ENCODE data around the gene BMP6.

The BMP6 gene

DNA sequence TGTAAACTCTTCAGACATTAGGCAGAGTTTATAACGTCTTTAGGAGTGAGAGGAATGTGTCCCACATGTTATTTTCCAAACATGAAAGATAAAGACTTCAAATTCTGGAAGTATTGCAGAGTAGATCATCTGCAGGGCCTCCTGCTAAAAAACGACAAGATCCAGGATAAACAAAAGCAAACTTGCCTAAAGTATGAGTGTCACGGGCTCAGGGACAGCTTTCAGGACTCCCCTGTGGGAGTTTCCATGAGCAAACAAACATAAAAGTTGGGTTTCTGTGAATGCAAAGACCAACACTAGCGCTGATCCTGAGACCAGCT is 107.8 kb downstream of the BMP6 start:
- no peak for DNase-seq

- DNase-seq = no peak
Observed at GRCh38 chr6:7836371-7837026, 110.6 kb downstream of the BMP6 start.

GRCh38 chr6:7841781-7842468 is 116.0 kb downstream of the BMP6 start:
- DNase-seq = no peak

GRCh38 chr6:7846966-7847818 is 121.3 kb downstream of the BMP6 start:
- no peak for DNase-seq

DNA sequence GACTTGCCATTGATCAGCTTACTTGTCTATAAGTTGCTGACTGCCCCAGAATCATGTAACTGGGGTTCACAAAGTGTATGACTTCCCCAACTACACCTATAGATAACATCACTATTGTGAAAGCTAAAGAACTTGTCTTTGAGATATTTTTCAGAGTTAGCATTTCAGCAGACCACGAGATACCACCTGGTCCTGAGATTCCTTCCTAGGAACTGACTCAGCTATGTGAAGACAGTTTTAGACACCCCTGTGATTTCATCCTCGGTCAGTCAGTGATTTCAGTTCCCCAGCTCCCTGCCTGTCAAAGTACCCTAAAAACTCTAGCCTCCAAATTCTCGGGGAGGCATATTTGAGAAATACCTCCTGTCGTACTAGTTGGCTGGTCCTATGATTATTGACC is 122.3 kb downstream of the BMP6 start:
- DNase-seq = no peak

DNA sequence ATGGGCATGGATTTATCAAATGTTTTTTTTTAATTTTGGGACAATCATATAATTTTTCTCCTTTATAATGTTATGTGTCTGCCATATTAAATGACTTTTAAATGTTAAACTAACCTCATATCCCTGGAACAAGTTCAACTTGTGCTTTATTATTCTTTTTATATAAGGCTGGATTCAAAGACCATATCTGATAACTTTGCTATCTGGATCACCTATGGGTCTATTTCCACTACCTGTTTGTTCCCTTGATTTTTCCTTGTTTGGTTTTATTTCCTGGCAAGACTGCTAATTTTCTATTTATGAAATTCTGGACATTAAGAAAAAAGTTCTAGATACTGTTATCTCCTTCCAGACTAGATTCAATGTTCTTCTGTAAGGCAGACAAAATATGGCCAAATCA is 125.9 kb downstream of the BMP6 start:
- no peak for DNase-seq

DNA sequence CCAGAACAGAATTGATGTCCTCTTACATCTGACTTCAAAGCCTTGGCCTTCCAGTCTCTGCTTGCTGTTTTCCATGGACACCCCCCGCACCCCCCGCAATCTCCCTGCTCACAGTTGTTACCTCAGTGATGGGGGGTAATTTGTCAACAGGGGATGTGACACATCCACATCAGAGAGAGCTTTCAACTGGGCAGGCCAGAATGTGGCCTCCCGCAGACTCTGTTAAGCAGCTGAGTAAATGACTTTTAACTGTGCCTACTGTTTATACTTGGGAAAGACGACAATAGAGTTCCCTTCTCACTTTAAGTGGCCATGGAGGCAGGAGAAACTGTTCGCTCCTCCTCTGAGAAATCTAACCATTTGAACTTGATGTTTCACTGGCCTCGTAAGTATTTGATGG is 133.7 kb downstream of the BMP6 start:
- DNase-seq = no peak

DNA sequence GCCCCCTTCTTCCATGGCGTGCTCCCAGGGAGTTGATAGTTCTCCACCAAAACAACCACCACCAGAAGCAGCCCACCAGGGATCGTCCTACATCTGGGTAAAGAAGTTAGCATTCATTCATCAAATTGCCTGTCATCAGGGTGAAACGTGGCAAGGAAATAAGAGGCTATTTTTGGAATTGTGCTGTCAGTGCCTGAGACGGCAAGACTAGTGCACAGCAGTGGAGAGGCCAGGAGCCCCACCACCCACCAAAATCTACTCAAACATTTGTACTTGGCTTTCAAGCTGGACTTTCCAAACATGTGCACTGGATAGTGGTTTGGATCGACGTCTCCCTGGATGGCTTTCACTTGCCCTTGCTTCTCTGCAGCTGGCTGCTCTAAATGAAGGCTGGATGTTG is 139.9 kb downstream of the BMP6 start:
- no peak for DNase-seq

- DNase-seq = no peak
Observed at GRCh38 chr6:7866526-7866925, 140.6 kb downstream of the BMP6 start.

GRCh38 chr6:7868926-7869325 is 143.0 kb downstream of the BMP6 start:
- DNase-seq = no peak

DNA sequence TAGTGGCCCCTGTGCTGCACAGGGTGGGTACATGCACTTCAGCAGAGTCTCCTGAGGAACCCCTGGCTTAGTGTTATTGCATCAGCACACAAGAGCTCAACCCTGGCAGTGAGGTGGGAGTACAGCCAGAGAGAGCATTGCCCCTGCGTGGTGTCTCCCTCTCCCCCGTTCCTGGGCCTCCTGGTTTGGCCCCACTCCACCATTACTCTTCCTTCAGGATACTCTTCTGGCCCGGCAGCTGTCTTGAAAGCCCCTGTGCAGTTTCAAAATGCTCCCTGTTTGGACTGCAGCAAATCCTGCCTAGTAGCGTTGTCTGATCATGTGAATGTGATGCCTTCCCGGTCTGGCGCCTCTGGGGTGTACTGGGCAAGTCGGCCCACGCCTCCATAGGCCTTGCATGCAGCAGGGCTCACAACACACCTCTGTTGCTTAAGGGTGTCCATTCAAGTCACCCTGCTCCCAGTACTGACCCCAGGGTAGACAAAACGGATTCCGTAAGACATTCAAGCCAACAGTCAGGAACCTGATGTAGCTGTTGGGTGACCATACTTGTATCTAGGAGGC is 152.6 kb downstream of the BMP6 start:
- no peak for DNase-seq

GRCh38 chr6:7879043-7879442 is 153.1 kb downstream of the BMP6 start:
- no peak for DNase-seq

GRCh38 chr6:7879579-7879978 is 153.7 kb downstream of the BMP6 start:
- no peak for DNase-seq

DNA sequence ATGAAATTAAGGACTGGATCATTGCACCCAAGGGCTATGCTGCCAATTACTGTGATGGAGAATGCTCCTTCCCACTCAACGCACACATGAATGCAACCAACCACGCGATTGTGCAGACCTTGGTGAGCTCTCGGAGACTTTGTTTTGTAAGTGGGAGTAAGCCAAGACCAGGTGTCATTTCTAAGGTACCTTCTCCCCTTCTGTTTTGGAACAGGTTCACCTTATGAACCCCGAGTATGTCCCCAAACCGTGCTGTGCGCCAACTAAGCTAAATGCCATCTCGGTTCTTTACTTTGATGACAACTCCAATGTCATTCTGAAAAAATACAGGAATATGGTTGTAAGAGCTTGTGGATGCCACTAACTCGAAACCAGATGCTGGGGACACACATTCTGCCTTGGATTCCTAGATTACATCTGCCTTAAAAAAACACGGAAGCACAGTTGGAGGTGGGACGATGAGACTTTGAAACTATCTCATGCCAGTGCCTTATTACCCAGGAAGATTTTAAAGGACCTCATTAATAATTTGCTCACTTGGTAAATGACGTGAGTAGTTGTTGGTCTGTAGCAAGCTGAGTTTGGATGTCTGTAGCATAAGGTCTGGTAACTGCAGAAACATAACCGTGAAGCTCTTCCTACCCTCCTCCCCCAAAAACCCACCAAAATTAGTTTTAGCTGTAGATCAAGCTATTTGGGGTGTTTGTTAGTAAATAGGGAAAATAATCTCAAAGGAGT is 154.2 kb downstream of the BMP6 start:
- DNase-seq = no peak

DNA sequence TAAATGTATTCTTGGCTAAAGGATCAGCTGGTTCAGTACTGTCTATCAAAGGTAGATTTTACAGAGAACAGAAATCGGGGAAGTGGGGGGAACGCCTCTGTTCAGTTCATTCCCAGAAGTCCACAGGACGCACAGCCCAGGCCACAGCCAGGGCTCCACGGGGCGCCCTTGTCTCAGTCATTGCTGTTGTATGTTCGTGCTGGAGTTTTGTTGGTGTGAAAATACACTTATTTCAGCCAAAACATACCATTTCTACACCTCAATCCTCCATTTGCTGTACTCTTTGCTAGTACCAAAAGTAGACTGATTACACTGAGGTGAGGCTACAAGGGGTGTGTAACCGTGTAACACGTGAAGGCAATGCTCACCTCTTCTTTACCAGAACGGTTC is 154.8 kb downstream of the BMP6 start:
- DNase-seq = no peak

DNA sequence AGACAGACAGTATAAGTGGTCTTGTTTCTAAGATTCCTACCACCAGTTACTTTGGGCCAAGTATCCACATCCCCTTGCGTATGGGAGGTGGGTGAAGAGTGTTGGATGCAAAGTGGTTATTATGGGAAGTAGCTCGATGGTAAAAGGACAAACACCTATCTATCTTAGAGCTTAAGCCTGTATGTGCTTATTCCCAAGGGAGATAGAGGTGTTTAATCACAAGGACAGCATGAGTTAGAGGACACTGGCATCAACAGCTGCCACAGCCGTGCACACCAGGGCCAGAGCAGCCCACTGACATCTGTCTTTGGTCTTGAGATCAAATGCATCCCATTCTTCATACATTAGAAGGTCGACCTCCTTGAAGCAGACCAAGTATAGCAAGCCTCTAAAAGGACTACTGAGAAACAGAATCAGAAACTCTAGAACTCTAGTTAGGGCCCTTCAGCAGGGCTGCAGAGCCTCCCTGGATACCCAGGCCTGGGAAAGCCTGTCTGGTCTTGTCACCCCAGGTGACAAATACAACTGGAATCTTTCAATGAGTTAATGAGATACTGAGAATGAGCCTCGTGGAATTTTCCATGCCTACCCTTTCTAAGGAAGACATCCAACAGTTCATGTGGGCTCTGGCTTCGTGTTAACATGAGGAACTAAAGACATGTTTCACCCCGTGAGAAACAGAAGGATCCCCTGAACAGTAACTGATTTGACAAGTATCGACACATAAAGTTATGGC is 156.0 kb downstream of the BMP6 start:
- DNase-seq = no peak

DNA sequence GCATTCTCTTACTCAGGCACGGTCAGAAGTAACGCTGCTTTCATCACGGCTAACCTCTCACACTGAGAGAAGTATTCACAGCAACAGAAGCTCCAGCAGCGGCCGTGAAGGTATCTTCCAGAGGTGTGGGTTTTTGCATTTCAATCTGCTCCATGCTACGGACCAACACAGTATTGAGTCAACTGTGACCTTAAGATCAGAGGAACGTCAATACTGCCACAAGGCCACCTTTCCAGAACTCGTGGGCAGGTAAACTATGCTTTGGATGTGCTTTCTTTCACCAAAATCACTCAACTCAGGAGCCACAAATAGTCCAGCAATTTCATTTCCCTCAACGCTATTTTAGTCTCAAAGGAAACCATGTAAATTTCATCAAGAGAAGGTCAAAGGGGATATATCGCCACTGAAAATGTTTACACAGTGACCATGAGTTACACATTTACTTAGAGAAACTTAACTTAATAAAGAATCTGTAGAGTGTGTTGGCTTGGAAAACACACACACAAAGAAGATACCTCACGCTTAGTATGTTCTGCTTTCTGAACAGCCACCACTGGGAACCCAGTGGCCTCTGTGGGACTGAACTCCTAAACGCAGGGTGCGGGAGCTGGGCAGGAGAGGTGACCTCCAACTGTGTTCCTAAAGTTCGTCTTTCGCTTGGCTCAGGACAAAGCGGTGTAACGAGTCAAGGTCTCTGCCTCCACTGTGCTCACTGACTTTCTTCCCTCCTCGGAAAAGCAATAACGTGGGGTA is 156.8 kb downstream of the BMP6 start:
- DNase-seq = no peak

- DNase-seq = no peak
Observed at GRCh38 chr6:7883381-7883780, 157.5 kb downstream of the BMP6 start.

GRCh38 chr6:7886132-7886531 is 160.2 kb downstream of the BMP6 start:
- no peak for DNase-seq

DNA sequence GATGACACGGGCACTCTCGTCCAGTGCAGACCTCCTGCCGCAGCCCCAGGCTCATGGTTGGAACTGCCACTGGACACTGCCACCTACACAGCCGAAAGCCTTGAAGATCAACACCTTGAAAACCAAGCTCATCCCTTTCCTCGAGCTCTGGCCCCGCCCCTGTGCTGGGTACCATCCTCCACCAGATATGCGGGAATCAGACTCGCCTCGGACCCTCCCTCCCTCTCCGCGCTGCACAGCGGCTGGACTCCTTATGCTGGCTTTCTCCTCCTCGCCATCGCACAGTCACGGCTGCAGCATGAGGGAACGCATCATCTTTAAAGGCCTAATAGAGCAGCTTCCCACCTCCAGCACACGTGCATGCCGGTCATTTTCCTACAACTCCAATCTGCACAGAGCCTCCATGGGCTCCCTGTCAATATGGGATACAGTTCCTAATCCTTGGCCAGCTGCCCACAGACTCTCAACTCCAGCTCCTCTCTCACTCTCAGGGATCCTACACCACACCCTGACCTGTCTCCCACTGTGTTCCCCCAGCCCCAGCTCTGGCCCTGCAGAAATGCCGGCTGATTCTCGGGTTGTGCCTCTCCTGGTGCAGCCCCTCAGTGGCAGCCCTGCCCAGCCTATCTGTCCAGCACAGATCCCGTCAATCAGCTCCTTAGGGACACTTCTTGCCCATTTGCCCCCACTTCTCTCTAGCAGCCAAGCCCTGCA is 161.5 kb downstream of the BMP6 start:
- DNase-seq = no peak

Data from NCI-H446 (cell line).